ENCODE measurements around the gene NCAPD2.
A peak's percentile ranks its signal among the peaks of the same experiment; 100 is the strongest.
"Not testable (repeated sequence)": the region's sequence is repeated elsewhere in the genome, so short reads cannot be mapped to it uniquely, and the experiment has no call there.

Gene NCAPD2

DNA sequence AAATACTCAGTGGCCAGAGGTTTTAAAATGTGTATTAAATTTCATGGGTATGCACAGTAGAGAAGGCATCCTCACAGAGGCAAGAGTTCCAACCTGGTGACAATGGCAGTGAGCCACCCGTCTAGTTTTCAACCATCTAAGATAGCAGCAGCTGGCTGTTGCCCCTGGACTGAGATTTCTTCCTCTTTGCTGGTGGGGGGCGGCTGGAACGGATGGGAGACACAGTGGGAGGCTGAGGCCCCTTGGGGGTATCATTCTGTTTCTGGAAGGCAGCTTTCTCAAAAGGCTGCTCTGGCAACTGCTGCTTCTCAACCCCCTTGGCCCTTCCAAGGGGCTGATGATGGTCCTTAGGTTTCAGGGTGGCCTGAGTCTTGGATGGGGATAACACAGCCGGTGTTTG is 63.0 kb downstream of the NCAPD2 start:
- TF ChIP-seq, protein P1, sequence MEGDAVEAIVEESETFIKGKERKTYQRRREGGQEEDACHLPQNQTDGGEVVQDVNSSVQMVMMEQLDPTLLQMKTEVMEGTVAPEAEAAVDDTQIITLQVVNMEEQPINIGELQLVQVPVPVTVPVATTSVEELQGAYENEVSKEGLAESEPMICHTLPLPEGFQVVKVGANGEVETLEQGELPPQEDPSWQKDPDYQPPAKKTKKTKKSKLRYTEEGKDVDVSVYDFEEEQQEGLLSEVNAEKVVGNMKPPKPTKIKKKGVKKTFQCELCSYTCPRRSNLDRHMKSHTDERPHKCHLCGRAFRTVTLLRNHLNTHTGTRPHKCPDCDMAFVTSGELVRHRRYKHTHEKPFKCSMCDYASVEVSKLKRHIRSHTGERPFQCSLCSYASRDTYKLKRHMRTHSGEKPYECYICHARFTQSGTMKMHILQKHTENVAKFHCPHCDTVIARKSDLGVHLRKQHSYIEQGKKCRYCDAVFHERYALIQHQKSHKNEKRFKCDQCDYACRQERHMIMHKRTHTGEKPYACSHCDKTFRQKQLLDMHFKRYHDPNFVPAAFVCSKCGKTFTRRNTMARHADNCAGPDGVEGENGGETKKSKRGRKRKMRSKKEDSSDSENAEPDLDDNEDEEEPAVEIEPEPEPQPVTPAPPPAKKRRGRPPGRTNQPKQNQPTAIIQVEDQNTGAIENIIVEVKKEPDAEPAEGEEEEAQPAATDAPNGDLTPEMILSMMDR (IDR thresholded peaks at IDR 0.05; ENCODE audit: low read depth, low read length, missing control alignments), result no peak
- no peak for DNase-seq (ENCODE audit: extremely low read depth, low read depth)
- H3K4me3 ChIP-seq (replicated peaks; ENCODE audit: low read depth, low read length), result no peak overlapping the region

DNA sequence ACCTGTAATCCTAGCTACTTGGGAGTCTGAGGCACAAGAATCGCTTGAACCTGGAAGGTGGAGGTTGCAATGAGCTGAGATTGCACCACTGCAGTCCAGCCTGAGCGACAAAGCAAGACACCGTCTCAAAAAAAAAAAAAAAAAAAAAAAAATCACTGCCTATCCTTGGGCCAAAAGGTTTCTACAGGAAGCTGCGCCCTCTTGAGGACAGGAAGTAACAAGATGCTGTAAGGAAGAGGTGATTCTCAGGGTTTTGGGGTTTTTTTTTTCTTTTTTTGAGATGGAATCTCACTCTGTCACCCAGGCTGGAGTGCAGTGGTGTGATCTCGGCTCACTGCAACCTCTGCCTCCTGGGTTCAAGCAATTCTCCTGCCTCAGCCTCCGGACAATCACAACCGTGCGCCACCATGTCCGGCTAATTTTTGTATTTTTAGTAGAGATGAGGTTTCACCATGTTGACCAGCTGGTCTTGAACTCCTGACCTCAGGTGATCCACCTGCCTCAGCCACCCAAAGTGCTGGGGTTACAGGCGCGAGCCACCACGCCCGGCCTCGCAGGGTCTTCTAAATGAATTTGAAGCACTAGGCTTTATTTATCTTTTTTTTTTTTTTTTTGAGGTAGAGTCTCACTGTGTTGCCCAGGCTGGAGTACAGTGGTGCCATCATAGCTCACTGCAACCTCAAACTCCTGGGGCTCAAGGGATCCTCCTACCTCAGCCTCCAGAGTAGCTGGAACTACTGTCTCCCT is 64.3 kb downstream of the NCAPD2 start:
- H3K4me3 ChIP-seq (replicated peaks; ENCODE audit: low read depth, low read length); DNase-seq (ENCODE audit: extremely low read depth, low read depth): not testable (repeated sequence)
- TF ChIP-seq, protein P1 (IDR thresholded peaks at IDR 0.05; ENCODE audit: low read depth, low read length, missing control alignments), result peak; percentile 61

DNA sequence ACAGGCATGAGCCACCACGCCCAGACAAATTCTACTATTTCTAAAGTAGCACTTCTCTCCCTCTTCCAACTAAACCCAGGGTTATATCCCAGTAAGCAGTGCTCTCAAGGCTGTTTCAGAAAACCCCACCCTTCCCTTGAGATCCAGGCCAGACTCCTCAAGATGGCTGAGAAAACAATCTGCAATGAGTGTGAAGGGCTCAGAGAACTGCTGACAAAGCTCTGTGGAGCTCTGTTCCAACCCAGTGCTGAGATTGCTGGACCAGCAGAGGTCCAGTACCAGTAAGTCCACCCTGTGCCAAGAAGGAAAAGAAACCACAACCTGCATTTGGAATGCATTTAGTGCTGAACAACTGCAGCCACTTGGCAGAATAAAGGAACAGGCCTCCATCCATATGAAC is 65.6 kb downstream of the NCAPD2 start:
- TF ChIP-seq, protein P1 (IDR thresholded peaks at IDR 0.05; ENCODE audit: low read depth, low read length, missing control alignments), result no peak
- no peak for DNase-seq (ENCODE audit: extremely low read depth, low read depth)
- H3K4me3 ChIP-seq (replicated peaks; ENCODE audit: low read depth, low read length), result no peak overlapping the region

DNA sequence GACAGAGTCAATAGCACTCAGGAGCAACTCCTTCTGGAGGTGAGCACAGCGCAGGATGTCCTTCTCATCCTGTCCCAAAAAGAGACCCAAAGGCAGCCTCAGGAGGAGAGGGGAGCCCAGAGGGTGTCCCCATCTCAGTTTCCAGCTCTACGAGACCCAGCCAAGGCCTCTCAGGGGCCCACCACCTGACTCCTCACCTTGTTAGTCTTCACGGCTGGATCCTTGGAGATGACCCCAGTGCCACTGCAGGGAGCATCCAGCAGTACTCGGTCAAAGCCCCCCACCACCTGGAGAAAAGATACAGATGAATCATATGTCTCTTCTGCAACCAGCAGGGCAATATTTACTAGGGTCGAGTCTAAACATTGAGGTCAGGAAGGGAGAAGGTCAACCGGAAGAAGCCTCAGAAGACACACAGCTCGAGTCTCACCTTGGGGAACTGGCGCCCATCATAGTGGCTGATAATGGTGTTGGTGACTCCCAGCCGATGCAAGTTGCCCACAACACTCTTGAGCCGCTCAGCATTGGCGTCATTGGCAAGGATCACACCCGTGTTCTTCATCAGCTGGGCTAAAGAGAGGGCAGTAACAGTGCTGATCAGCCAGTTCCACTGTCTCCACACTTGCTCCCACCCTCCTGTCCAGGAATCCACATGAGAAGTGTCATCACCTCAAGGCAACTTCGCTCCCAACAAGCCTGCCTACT is 66.8 kb downstream of the NCAPD2 start:
- H3K4me3 ChIP-seq (replicated peaks; ENCODE audit: low read depth, low read length), result no peak overlapping the region
- DNase-seq (ENCODE audit: extremely low read depth, low read depth), result no peak
- TF ChIP-seq, protein P1 (IDR thresholded peaks at IDR 0.05; ENCODE audit: low read depth, low read length, missing control alignments), result no peak

DNA sequence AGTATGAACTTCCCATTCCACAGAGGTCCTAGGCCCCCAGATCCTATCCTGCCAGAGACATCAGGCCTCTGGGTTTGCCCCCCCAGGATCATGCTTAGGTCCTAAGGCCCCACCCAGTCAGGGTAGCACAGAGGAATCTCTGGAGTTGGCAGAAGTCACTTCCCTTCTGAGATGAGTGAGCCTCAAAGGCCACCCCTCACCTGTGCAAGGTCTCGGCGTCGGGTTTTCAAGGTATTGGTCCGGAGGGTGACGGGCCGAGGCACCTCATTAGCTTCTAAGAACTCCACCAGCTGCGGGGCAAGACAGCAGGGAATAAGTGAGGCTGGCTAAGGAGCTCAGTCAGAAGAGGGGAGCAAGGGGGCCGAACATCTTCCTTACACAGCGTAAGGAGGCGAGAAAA is 69.0 kb downstream of the NCAPD2 start:
- TF ChIP-seq, protein P1 (IDR thresholded peaks at IDR 0.05; ENCODE audit: low read depth, low read length, missing control alignments), result no peak
- DNase-seq (ENCODE audit: extremely low read depth, low read depth), result no peak
- no peak overlapping the region for H3K4me3 ChIP-seq (replicated peaks; ENCODE audit: low read depth, low read length)

DNA sequence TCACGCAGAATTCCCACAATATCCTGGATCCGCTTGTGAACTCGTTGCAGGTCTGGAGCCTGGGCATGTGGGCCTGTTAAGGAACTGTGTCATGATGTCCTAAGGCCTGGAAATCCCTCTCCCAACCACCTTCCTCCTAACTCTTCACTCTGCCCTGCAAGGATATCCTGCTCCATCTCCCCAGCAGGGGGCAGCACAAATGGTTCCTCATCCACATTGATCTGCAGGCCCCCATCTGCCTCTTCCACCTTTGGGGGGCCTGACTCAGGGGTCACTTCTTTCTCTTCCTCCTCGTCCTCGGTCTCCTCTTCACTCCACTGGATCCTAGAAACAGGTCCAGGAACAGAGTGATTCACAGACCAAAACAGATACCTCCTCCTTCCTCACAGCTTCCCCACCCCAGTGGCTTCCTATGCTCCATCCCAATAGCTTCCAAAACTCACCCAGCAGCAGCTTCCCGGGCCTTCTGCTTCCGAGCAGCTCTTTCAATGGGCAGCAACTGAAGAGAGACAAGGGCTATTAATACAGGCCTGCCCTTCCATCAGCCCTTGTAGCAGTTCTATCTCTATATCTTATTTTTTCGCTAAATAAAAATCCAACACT is 69.6 kb downstream of the NCAPD2 start:
- no peak overlapping the region for H3K4me3 ChIP-seq (replicated peaks; ENCODE audit: low read depth, low read length)
- DNase-seq (ENCODE audit: extremely low read depth, low read depth), result no peak
- TF ChIP-seq, protein P1 (IDR thresholded peaks at IDR 0.05; ENCODE audit: low read depth, low read length, missing control alignments), result peak; percentile 88
